AG08396 (cell line): Measurements from ENCODE around the gene PCDHA9.
A peak's percentile ranks its signal among the peaks of the same experiment; 100 is the strongest.
"Not testable (repeated sequence)": the region's sequence is repeated elsewhere in the genome, so short reads cannot be mapped to it uniquely, and the experiment has no call there.

Experiments used
- DNase-seq: peaks from one replicate; pipeline ENCODE4 v3.0.0; 2012; ENCODE audit warnings: low spot score, mixed read lengths

PCDHA9 gene

GRCh38 chr5:140848139-140849102 lies at the start of gene PCDHA9:
PCDHA9 (plus strand) TSS chr5:140848382; CDS start chr5:140848496, 114 bp downstream.
- DNase-seq: not testable (repeated sequence)

- peak; percentile 46 for DNase-seq
Observed at GRCh38 chr5:140800816-140801493, 47.2 kb upstream of the PCDHA9 start, which contains the start of gene PCDHA3. PCDHA3 (plus strand) TSS chr5:140801057.

- DNase-seq: peak; percentile 61
Observed at GRCh38 chr5:140801494-140801841, 46.7 kb upstream of the PCDHA9 start.

GRCh38 chr5:140802381-140802780 lies 45.8 kb upstream of the PCDHA9 start:
- DNase-seq: not testable (repeated sequence)

GRCh38 chr5:140802781-140803271 lies 45.4 kb upstream of the PCDHA9 start:
- no peak for DNase-seq

GRCh38 chr5:140806834-140807775 lies 41.1 kb upstream of the PCDHA9 start, which contains the start of gene PCDHA4:
PCDHA4 (plus strand) TSS chr5:140807068.
- DNase-seq: peak; percentile 37

- not testable (repeated sequence) for DNase-seq
Observed at GRCh38 chr5:140808241-140808888, 39.8 kb upstream of the PCDHA9 start.

- DNase-seq: no peak
Observed at GRCh38 chr5:140808889-140809291, 39.3 kb upstream of the PCDHA9 start.

- DNase-seq: peak; percentile 41
Observed at GRCh38 chr5:140821375-140822280, 26.6 kb upstream of the PCDHA9 start, which contains the start of gene PCDHA5. PCDHA5 (plus strand) TSS chr5:140821613.

GRCh38 chr5:140822281-140822629 lies 25.9 kb upstream of the PCDHA9 start:
- DNase-seq: no peak

- DNase-seq: not testable (repeated sequence)
Observed at GRCh38 chr5:140822969-140823368, 25.2 kb upstream of the PCDHA9 start.

- DNase-seq: no peak
Observed at GRCh38 chr5:140823475-140823874, 24.7 kb upstream of the PCDHA9 start.

- DNase-seq: no peak
Observed at GRCh38 chr5:140827704-140828361, 20.3 kb upstream of the PCDHA9 start, which contains the start of gene PCDHA6. PCDHA6 (plus strand) TSS chr5:140827960; CDS start chr5:140828092, 132 bp downstream.

GRCh38 chr5:140828362-140828737 lies 19.8 kb upstream of the PCDHA9 start:
- DNase-seq: no peak

- not testable (repeated sequence) for DNase-seq
Observed at GRCh38 chr5:140829511-140830501, 18.4 kb upstream of the PCDHA9 start.

- peak; percentile 26 for DNase-seq
Observed at GRCh38 chr5:140833993-140834392, 14.2 kb upstream of the PCDHA9 start, which contains the start of gene PCDHA7. PCDHA7 (plus strand) TSS chr5:140834269; CDS start chr5:140834384, 115 bp downstream.

GRCh38 chr5:140834439-140835008 lies 13.7 kb upstream of the PCDHA9 start:
- not testable (repeated sequence) for DNase-seq
